Fibroblast of lung (primary cell): ENCODE results near the gene USP36. TPM values are rescaled to one million over a fixed set of nuclear protein-coding genes. Genes with fewer than 3 reads are reported as not detected.
A peak's percentile ranks its signal among the peaks of the same experiment; 100 is the strongest.

Source experiments
- DNase-seq, 2 donors: peaks; one replicate each; pipeline versions ENCODE4 v3.0.0 to v3.0.0-alpha.2; 2010; ENCODE audit warnings: low read depth in 2 of 2
- H2AFZ ChIP-seq: 2 replicates; pipeline ENCODE4 v1.5.1; 2012; ENCODE audit warnings: low read length, control low read depth, inconsistent platforms
- H3K27ac ChIP-seq: 2 replicates; pipeline ENCODE4 v1.5.1; 2011; ENCODE audit warnings: low read length, control low read depth; ENCODE audit not compliant: insufficient read depth
- H3K27me3 ChIP-seq: 2 replicates; pipeline ENCODE4 v1.5.1; 2011; ENCODE audit warnings: mild to moderate bottlenecking, low read length; ENCODE audit not compliant: control insufficient read depth, insufficient read depth
- H3K36me3 ChIP-seq: 2 replicates; pipeline ENCODE4 v1.5.1; 2011; ENCODE audit warnings: low read length; ENCODE audit not compliant: control insufficient read depth, insufficient read depth
- H3K4me1 ChIP-seq: 2 replicates; pipeline ENCODE4 v1.5.1; 2011; ENCODE audit warnings: low read length; ENCODE audit not compliant: control insufficient read depth, insufficient read depth; ENCODE audit errors: extremely low read depth
- H3K4me2 ChIP-seq: 2 replicates; pipeline ENCODE4 v1.5.1; 2011; ENCODE audit warnings: low read length, control low read depth; ENCODE audit not compliant: insufficient read depth; ENCODE audit errors: extremely low read depth
- H3K4me3 ChIP-seq, 4 experiments: fragments of 200-600 bp in 1 of 4; sonication (generic) in 1 of 4; replicated peaks in 1 of 4; 2 replicates each; pipeline ENCODE4 v1.5.1; 2011 to 2016; ENCODE audit warnings: low read length in 4 of 4, low read depth in 3 of 4, mild to moderate bottlenecking in 3 of 4, control low read depth in 2 of 4, inconsistent platforms in 1 of 4, mixed read lengths in 1 of 4; ENCODE audit not compliant: insufficient read depth in 1 of 4; ENCODE audit errors: control extremely low read depth in 1 of 4
- H3K79me2 ChIP-seq: 2 replicates; pipeline ENCODE4 v1.5.1; 2012; ENCODE audit warnings: mild to moderate bottlenecking, low read length, inconsistent platforms; ENCODE audit not compliant: control insufficient read depth, insufficient read depth
- H3K9ac ChIP-seq: 2 replicates; pipeline ENCODE4 v1.5.1; 2011; ENCODE audit warnings: mild to moderate bottlenecking, low read length, control low read depth; ENCODE audit not compliant: insufficient read depth
- H3K9me3 ChIP-seq: 2 replicates; pipeline ENCODE4 v1.5.1; 2012; ENCODE audit warnings: low read depth, low read length; ENCODE audit not compliant: control insufficient read depth, insufficient read depth
- H4K20me1 ChIP-seq: 2 replicates; pipeline ENCODE4 v1.5.1; 2011; ENCODE audit warnings: low read length; ENCODE audit not compliant: control insufficient read depth, insufficient read depth; ENCODE audit errors: extremely low read depth
- CTCF ChIP-seq, 2 donors: IDR thresholded peaks in 1 of 2; conservative IDR thresholded peaks in 1 of 2; 1 replicate in 1 of 2; 2 replicates in 1 of 2; pipeline ENCODE4 v1.5.1; 2011 to 2012; ENCODE audit warnings: low read length in 2 of 2, control low read depth in 1 of 2, inconsistent platforms in 1 of 2, low read depth in 1 of 2, mild to moderate bottlenecking in 1 of 2
- EZH2 ChIP-seq: IDR thresholded peaks from 2 replicates; pipeline ENCODE4 v1.5.1; 2012; ENCODE audit warnings: low read length, control low read depth, mild to moderate bottlenecking; ENCODE audit errors: missing control alignments
- polyA plus RNA-seq, 2 donors: library from polyadenylated mRNA; depleted of rRNA in 1 of 2; stranded (reverse) in 1 of 2; unstranded in 1 of 2; fragments of >200 nt; gene quantifications; 2 replicates each; pipeline ENCODE4 v1.2.1, GENCODE V29; 2011 to 2012; ENCODE audit warnings: missing spikeins in 1 of 2
- total RNA-seq: library from RNA; depleted of rRNA; stranded (reverse); fragments of >200 nt; gene quantifications from 2 replicates; pipeline ENCODE4 v1.2.1, GENCODE V29; 2014

The USP36 gene
- total and polyA plus RNA-seq, 2 donors (not counting 1 experiment from before 2014, with no cell fraction given): 15.4 to 18.3 TPM

GRCh38 chr17:78884876-78885667, 44.5 kb upstream of the USP36 start:
- no peak overlapping the region for H3K9ac ChIP-seq
- H3K27me3 ChIP-seq: no peaks in the 10 kb centered on the region
- H3K4me3 ChIP-seq: no peak overlapping the region
- peaks cover 8% of the 10 kb centered on the region for H3K36me3 ChIP-seq
- no peak for DNase-seq
- H3K27ac ChIP-seq: peak overlapping the region; percentile 99
- peak overlapping the region; percentile 96 for H3K4me2 ChIP-seq
- peaks cover 82% of the 10 kb centered on the region for H3K79me2 ChIP-seq
- H4K20me1 ChIP-seq: no peaks in the 10 kb centered on the region
- TF ChIP-seq CTCF (conservative IDR thresholded peaks at IDR 0.05 in 1 of 2, IDR thresholded peaks at IDR 0.05 in 1 of 2; ENCODE audit: low read depth in 1 of 2, low read length in 2 of 2) (no peak), EZH2 (no peak)
- H3K9me3 ChIP-seq: no peaks in the 10 kb centered on the region
- no peak overlapping the region for H2AFZ ChIP-seq
- H3K4me1 ChIP-seq: peaks cover 50% of the 10 kb centered on the region

- H3K9me3 ChIP-seq: no peaks in the 10 kb centered on the region
- H3K27ac ChIP-seq: peak overlapping the region; percentile 99
- peak overlapping the region; percentile 96 for H3K4me2 ChIP-seq
- no peak for DNase-seq
- TF ChIP-seq CTCF (conservative IDR thresholded peaks at IDR 0.05 in 1 of 2, IDR thresholded peaks at IDR 0.05 in 1 of 2; ENCODE audit: low read depth in 1 of 2, low read length in 2 of 2) (no peak), EZH2 (no peak)
- peaks cover 7% of the 10 kb centered on the region for H3K36me3 ChIP-seq
- H3K79me2 ChIP-seq: peaks cover 79% of the 10 kb centered on the region
- peaks cover 51% of the 10 kb centered on the region for H3K4me1 ChIP-seq
- H4K20me1 ChIP-seq: no peaks in the 10 kb centered on the region
- H3K9ac ChIP-seq: peak overlapping the region; percentile 87
- H3K27me3 ChIP-seq: no peaks in the 10 kb centered on the region
- H3K4me3 ChIP-seq: peak overlapping the region in 3 of 4 experiments; percentile 28 to 52 (median 43)
- no peak overlapping the region for H2AFZ ChIP-seq
These were observed 43.7 kb upstream of the USP36 start for GRCh38 chr17:78884148-78884825.

- Histone ChIP-seq H3K27me3 (no peaks in the 10 kb centered on the region), H2AFZ (no peak overlapping the region), H3K36me3 (peaks cover 11% of the 10 kb centered on the region), H4K20me1 (no peaks in the 10 kb centered on the region), H3K4me3 (peak overlapping the region in 3 of 4 experiments; percentile 28 to 52 (median 43)), H3K4me1 (peaks cover 58% of the 10 kb centered on the region), H3K79me2 (peaks cover 79% of the 10 kb centered on the region), H3K9me3 (no peaks in the 10 kb centered on the region), H3K9ac (peak overlapping the region; percentile 87), H3K4me2 (peak overlapping the region; percentile 96), H3K27ac (peak overlapping the region; percentile 99)
- no peak for TF ChIP-seq CTCF (conservative IDR thresholded peaks at IDR 0.05 in 1 of 2, IDR thresholded peaks at IDR 0.05 in 1 of 2; ENCODE audit: low read depth in 1 of 2, low read length in 2 of 2)
- no peak for TF ChIP-seq EZH2
- peak; percentile 95 to 97 for DNase-seq
These were observed 43.0 kb upstream of the USP36 start for GRCh38 chr17:78883533-78884131.
